HEK293 (cell line): ENCODE measurements around the gene TRMT61A.
A peak's percentile ranks its signal among the peaks of the same experiment; 100 is the strongest.

Experiments
- BCL11A ChIP-seq: fragments of 450-650 bp; formaldehyde crosslinking; IDR thresholded peaks from 2 replicates; pipeline ENCODE4 v1.5.1; 2016; ENCODE audit warnings: low read depth, missing biosample characterization, missing genetic modification characterization
- CTCF ChIP-seq: fragments of 450-650 bp; formaldehyde crosslinking; IDR thresholded peaks from 2 replicates; pipeline ENCODE4 v1.5.1; 2016; ENCODE audit warnings: missing biosample characterization, missing genetic modification characterization
- GLI4 ChIP-seq: fragments of 450-650 bp; formaldehyde crosslinking; IDR thresholded peaks from 2 replicates; pipeline ENCODE4 v1.5.1; 2016; ENCODE audit warnings: missing biosample characterization, missing genetic modification characterization
- GLIS1 ChIP-seq: fragments of 450-650 bp; formaldehyde crosslinking; IDR thresholded peaks from 2 replicates; pipeline ENCODE4 v1.5.1; 2016; ENCODE audit warnings: missing biosample characterization, missing genetic modification characterization
- GLIS2 ChIP-seq: fragments of 450-650 bp; formaldehyde crosslinking; IDR thresholded peaks from 2 replicates; pipeline ENCODE4 v1.5.1; 2016; ENCODE audit warnings: missing biosample characterization, missing genetic modification characterization
- OSR2 ChIP-seq: fragments of 450-650 bp; formaldehyde crosslinking; IDR thresholded peaks from 2 replicates; pipeline ENCODE4 v1.5.1; 2016; ENCODE audit warnings: missing biosample characterization, missing genetic modification characterization
- PATZ1 ChIP-seq: fragments of 450-650 bp; formaldehyde crosslinking; IDR thresholded peaks from 2 replicates; pipeline ENCODE4 v1.5.1; 2016; ENCODE audit warnings: missing biosample characterization, missing genetic modification characterization
- SCRT2 ChIP-seq: fragments of 450-650 bp; formaldehyde crosslinking; IDR thresholded peaks from 2 replicates; pipeline ENCODE4 v1.5.1; 2016; ENCODE audit warnings: missing biosample characterization, missing genetic modification characterization
- SETDB1 ChIP-seq: IDR thresholded peaks from one replicate; pipeline ENCODE4 v1.6.1; 2017; ENCODE audit warnings: mild to moderate bottlenecking, low read length, moderate library complexity, mixed read lengths; ENCODE audit not compliant: insufficient read length
- ZFP41 ChIP-seq: fragments of 450-650 bp; formaldehyde crosslinking; IDR thresholded peaks from 2 replicates; pipeline ENCODE4 v1.5.1; 2016; ENCODE audit warnings: missing biosample characterization, missing genetic modification characterization, borderline replicate concordance
- ZFP69B ChIP-seq: fragments of 450-650 bp; formaldehyde crosslinking; IDR thresholded peaks from 2 replicates; pipeline ENCODE4 v1.5.1; 2016; ENCODE audit warnings: missing biosample characterization, missing genetic modification characterization
- ZNF112 ChIP-seq: fragments of 450-650 bp; formaldehyde crosslinking; IDR thresholded peaks from 2 replicates; pipeline ENCODE4 v1.5.0; 2017; ENCODE audit warnings: missing biosample characterization, missing genetic modification characterization
- ZNF24 ChIP-seq: fragments of 450-650 bp; formaldehyde crosslinking; IDR thresholded peaks from 2 replicates; pipeline ENCODE4 v1.5.1; 2016; ENCODE audit warnings: missing biosample characterization, missing genetic modification characterization
- ZNF280C ChIP-seq: fragments of 450-650 bp; formaldehyde crosslinking; IDR thresholded peaks from 2 replicates; pipeline ENCODE4 v1.5.1; 2016; ENCODE audit warnings: missing biosample characterization, missing genetic modification characterization
- ZNF302 ChIP-seq: fragments of 450-650 bp; formaldehyde crosslinking; IDR thresholded peaks from 2 replicates; pipeline ENCODE4 v1.5.1; 2016; ENCODE audit warnings: missing biosample characterization, missing genetic modification characterization, low read depth
- ZNF324 ChIP-seq: fragments of 450-650 bp; formaldehyde crosslinking; IDR thresholded peaks from 2 replicates; pipeline ENCODE4 v1.5.1; 2016; ENCODE audit warnings: missing biosample characterization, missing genetic modification characterization
- ZNF350 ChIP-seq: fragments of 450-650 bp; formaldehyde crosslinking; IDR thresholded peaks from 2 replicates; pipeline ENCODE4 v1.5.0; 2017; ENCODE audit warnings: missing biosample characterization, mild to moderate bottlenecking, missing genetic modification characterization
- ZNF37A ChIP-seq: fragments of 450-650 bp; IDR thresholded peaks from 2 replicates; pipeline ENCODE4 v1.5.1; 2018; ENCODE audit warnings: missing biosample characterization, missing genetic modification characterization
- ZNF488 ChIP-seq: fragments of 450-650 bp; formaldehyde crosslinking; IDR thresholded peaks from 2 replicates; pipeline ENCODE4 v1.5.1; 2016; ENCODE audit warnings: missing biosample characterization, missing genetic modification characterization
- ZNF571 ChIP-seq: fragments of 450-650 bp; formaldehyde crosslinking; IDR thresholded peaks from 2 replicates; pipeline ENCODE4 v1.5.0; 2017; ENCODE audit warnings: missing biosample characterization, missing genetic modification characterization
- ZNF624 ChIP-seq: fragments of 450-650 bp; formaldehyde crosslinking; IDR thresholded peaks from 2 replicates; pipeline ENCODE4 v1.5.1; 2017; ENCODE audit warnings: missing biosample characterization, missing genetic modification characterization
- ZNF645 ChIP-seq: fragments of 450-650 bp; formaldehyde crosslinking; IDR thresholded peaks from 2 replicates; pipeline ENCODE4; 2016; ENCODE audit warnings: missing biosample characterization, missing genetic modification characterization
- ZNF654 ChIP-seq: fragments of 450-650 bp; formaldehyde crosslinking; IDR thresholded peaks from 2 replicates; pipeline ENCODE4 v1.5.1; 2016; ENCODE audit warnings: low read depth, missing biosample characterization, missing genetic modification characterization
- ZNF701 ChIP-seq: fragments of 450-650 bp; formaldehyde crosslinking; IDR thresholded peaks from 2 replicates; pipeline ENCODE4 v1.5.1; 2016; ENCODE audit warnings: missing biosample characterization, missing genetic modification characterization
- ZNF704 ChIP-seq: fragments of 450-650 bp; formaldehyde crosslinking; IDR thresholded peaks from 2 replicates; pipeline ENCODE4 v1.5.1; 2016; ENCODE audit warnings: missing biosample characterization, missing genetic modification characterization
- ZSCAN18 ChIP-seq: fragments of 450-650 bp; formaldehyde crosslinking; IDR thresholded peaks from 2 replicates; pipeline ENCODE4 v1.5.1; 2016; ENCODE audit warnings: missing biosample characterization, missing genetic modification characterization

Gene TRMT61A

GRCh38 chr14:103520657-103521437, 8.1 kb upstream of the TRMT61A start (continued):
- TF ChIP-seq ZFP41 (tag by site-specific recombination) (no peak), CTCF (peak; percentile 100), ZNF701 (tag by site-specific recombination) (no peak), GLIS2 (peak; percentile 98), ZNF488 (tag by site-specific recombination) (no peak; the same call in 1 of the 2 replicates), ZNF112 (tag by site-specific recombination) (no peak), ZNF324 (tag by site-specific recombination) (peak; percentile 95), SETDB1 (no peak), GLIS1 (tag by site-specific recombination) (peak; percentile 97), BCL11A (peak; percentile 99), ZNF645 (tag by site-specific recombination) (no peak; the same call in none of the 2 replicates), GLI4 (no peak), ZNF571 (tag by site-specific recombination) (no peak), ZNF280C (tag by site-specific recombination) (no peak), ZNF654 (tag by site-specific recombination) (no peak), PATZ1 (tag by site-specific recombination) (peak; percentile 99), ZNF624 (tag by site-specific recombination) (no peak), SCRT2 (tag by site-specific recombination) (peak; percentile 53; the same call in 1 of the 2 replicates), ZSCAN18 (tag by site-specific recombination) (peak; percentile 49; the same call in 1 of the 2 replicates), ZNF37A (tag by site-specific recombination) (no peak), ZNF350 (no peak), ZFP69B (peak; percentile 98), OSR2 (tag by site-specific recombination) (peak; percentile 99), ZNF302 (tag by site-specific recombination) (no peak), ZNF704 (no peak; the same call in 1 of the 2 replicates), ZNF24 (tag by site-specific recombination) (peak; percentile 83)
